ENCODE data around the gene STPG4. TPM values are rescaled to one million over a fixed set of nuclear protein-coding genes. Genes with fewer than 3 reads are reported as not detected.

Gene STPG4
- total and polyA plus RNA-seq, 12 donors = 0.06 to 0.45 (median 0.44) TPM; not detected in 9

- TF ChIP-seq CTCF (IDR thresholded peaks at IDR 0.05) = no peak
- Histone ChIP-seq H3K9me3 (no peaks in the 10 kb centered on the region), H3K27ac (peak overlapping the region in 9 of 10 donors; percentile 86 to 96 (median 93)), H3K36me3 (peaks cover 0 to 12% (median 0%) of the 10 kb centered on the region in 9 donors), H3K4me3 (no peak overlapping the region), H3K27me3 (no peaks in the 10 kb centered on the region), H3K4me1 (peaks cover 40 to 96% (median 72%) of the 10 kb centered on the region in 9 donors)
- intact Hi-C loops (cut with DNase I) = loop anchor here in 1 of 10 donors (10.0 kb wide), 1 partner anchor 91 kb away; no protein-coding TSS in a partner anchor
- ATAC-seq (no peak), DNase-seq (peak in 1 of 2 donors; percentile 42)
- 80 to 84% methylated on average over 16 of the region's 16 CpGs for WGBS, 2 donors
These were observed 81.5 kb downstream of the STPG4 start for GRCh38 chr2:47073641-47074040.

- peak overlapping the region; percentile 76 to 96 (median 92) for H3K27ac ChIP-seq
- WGBS, 2 donors = 87% methylated on average over 9 of the region's 9 CpGs
- intact Hi-C loops (cut with DNase I) = loop anchor here in 1 of 10 donors (10.0 kb wide), 1 partner anchor 92 kb away; no protein-coding TSS in a partner anchor
- H3K36me3 ChIP-seq = peaks cover 0 to 12% (median 0%) of the 10 kb centered on the region in 9 donors
- DNase-seq (no peak), ATAC-seq (no peak)
- no peak for TF ChIP-seq CTCF (IDR thresholded peaks at IDR 0.05)
- H3K9me3 ChIP-seq = no peaks in the 10 kb centered on the region
- peaks cover 40 to 96% (median 76%) of the 10 kb centered on the region in 9 donors for H3K4me1 ChIP-seq
- H3K27me3 ChIP-seq = no peaks in the 10 kb centered on the region
- no peak overlapping the region for H3K4me3 ChIP-seq
These were observed 81.9 kb downstream of the STPG4 start for GRCh38 chr2:47073217-47073616.

- peak in 7 of 8 donors; percentile 6 to 37 (median 13) for ATAC-seq
- peak; percentile 60 to 69 for DNase-seq
- WGBS, 2 donors = 65 to 73% methylated on average over 9 of the region's 9 CpGs
These were observed 82.3 kb downstream of the STPG4 start for GRCh38 chr2:47072728-47073191.

More at GRCh38 chr2:47072728-47073191, 82.3 kb downstream of the STPG4 start:
- Histone ChIP-seq H3K4me3 (peak overlapping the region in 1 of 10 donors; percentile 11), H3K9me3 (no peaks in the 10 kb centered on the region), H3K4me1 (peaks cover 40 to 99% (median 80%) of the 10 kb centered on the region in 9 donors), H3K27me3 (no peaks in the 10 kb centered on the region), H3K36me3 (peaks cover 0 to 12% (median 0%) of the 10 kb centered on the region in 9 donors), H3K27ac (peak overlapping the region; percentile 76 to 96 (median 92))
- no peak for TF ChIP-seq CTCF (IDR thresholded peaks at IDR 0.05)
- intact Hi-C loops (cut with DNase I) = loop anchor here in 1 of 10 donors (10.0 kb wide), 1 partner anchor 92 kb away; no protein-coding TSS in a partner anchor

All from heart right ventricle (tissue), 16 donors.